OCI-M2 (cell line): ENCODE measurements around the gene AHRR.

ENCODE experiments used
- DNase-seq: peaks from one replicate; lab custom pipeline; 2025; ENCODE audit not compliant: unreplicated experiment; lab: John Stamatoyannopoulos, UW

AHRR gene

DNA sequence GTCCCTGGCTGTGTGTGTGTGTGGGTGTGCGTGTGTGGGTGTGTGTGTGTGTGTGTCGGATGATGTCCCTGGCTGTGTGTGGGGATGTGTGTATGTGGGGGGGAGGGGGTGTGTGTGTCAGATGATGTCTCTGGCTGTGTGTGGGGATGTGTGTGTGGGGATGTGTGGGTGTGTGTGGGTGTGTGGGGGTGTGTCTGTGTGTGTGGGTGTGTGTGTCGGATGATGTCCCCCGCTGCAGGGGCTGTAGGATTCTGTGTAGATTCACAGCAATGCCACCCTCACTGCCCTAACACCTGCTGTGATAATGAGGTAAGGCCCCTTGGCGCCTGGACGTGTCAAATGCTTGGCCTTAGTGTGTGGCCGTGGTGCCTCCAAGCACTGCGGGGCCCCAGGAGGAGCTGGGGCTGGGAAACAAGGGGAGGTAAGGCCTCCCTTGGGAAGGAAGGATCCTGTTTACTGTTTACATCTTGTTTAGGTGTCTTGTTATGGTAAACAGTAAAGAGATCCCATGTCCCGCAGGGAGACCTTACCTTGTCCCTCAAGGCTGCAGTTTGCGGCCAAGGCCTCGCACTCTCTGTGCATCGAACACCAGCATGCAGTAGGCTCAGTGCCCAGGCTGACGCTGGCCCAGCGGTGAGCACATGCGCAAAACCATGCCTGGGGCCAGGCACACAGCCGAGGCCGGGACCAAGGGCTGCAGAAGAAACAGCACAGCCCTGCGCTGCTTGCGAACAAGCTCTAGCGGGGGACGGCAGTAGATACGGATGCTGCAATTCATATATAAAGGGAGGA lies 24.1 kb downstream of the AHRR start:
- no peak for DNase-seq

DNA sequence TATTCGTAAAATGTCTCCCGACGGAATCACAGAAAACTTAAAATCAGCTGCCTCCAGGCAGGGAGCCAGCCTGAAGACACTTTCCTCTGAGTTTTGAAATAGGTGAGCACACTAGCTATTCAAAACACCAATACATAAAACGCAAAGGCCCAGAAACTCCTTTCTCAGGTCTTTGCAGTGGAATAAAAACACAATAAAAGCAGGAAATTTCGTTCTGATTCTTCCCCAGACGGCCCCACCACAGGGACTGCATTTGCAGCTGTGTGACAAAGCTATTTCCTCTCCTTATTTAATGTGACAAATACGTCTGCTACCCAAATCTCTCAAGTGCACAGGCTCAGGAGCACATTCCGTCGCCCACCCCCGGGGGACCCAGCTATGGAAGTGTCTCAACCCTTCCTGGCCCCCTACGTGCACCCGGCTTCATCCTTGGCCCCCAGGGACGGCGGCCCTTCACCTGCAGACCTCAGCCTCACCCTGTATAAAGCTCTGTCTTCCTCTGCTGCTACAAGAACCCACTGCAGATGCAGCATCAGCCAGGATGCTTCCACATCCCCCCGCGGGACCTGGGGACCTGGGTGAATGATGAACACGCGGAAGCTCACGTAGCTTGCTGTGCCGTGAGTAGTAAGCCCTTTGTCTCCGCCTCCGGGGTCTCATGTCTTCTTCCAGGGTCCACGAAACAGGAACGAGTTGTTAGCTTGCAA lies 24.9 kb downstream of the AHRR start:
- DNase-seq, result no peak

GRCh38 chr5:347712-348284 lies 26.3 kb downstream of the AHRR start:
- DNase-seq, result no peak

DNA sequence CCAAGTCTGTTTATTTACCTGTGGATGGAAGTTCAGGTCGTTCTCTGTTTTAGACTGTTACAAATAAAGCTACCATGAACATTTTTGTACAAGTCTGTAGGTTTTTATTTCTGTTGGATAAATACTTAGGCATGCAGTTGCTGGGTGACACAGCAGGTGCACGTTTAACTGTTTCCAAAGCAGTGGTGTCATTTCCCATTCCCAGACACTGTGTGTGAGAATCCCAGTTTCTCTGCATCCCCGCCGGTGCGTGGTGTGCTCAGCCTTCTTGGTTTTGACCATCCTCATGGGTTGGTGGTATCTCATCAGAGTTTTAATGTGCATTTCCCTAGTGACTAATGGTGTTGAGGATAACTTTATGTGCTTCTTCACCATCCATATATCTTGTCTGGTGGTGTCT lies 27.2 kb downstream of the AHRR start:
- no peak for DNase-seq

DNA sequence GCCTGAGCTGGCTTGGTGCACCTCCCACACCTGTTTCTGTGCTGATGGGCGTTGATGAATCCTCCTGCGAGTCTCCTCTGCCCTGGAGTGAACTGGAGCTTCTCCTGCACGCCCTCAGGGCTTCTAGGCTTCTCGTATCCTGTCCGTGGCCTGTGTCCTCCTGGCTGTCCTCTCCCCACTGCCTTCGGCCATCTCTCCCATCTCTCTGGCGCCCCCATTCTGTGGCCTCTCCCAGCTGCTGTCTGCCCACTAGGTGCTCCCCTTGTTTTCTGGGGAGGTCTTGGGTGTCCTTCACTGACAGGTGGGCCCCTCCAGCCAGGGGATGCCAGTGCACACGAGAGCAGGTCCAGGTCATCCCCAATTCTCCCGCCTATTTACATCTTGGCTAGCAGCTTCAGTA lies 28.8 kb downstream of the AHRR start:
- DNase-seq, result no peak

GRCh38 chr5:351084-351920 lies 29.8 kb downstream of the AHRR start:
- no peak for DNase-seq

GRCh38 chr5:351921-352245 lies 30.4 kb downstream of the AHRR start:
- no peak for DNase-seq

DNA sequence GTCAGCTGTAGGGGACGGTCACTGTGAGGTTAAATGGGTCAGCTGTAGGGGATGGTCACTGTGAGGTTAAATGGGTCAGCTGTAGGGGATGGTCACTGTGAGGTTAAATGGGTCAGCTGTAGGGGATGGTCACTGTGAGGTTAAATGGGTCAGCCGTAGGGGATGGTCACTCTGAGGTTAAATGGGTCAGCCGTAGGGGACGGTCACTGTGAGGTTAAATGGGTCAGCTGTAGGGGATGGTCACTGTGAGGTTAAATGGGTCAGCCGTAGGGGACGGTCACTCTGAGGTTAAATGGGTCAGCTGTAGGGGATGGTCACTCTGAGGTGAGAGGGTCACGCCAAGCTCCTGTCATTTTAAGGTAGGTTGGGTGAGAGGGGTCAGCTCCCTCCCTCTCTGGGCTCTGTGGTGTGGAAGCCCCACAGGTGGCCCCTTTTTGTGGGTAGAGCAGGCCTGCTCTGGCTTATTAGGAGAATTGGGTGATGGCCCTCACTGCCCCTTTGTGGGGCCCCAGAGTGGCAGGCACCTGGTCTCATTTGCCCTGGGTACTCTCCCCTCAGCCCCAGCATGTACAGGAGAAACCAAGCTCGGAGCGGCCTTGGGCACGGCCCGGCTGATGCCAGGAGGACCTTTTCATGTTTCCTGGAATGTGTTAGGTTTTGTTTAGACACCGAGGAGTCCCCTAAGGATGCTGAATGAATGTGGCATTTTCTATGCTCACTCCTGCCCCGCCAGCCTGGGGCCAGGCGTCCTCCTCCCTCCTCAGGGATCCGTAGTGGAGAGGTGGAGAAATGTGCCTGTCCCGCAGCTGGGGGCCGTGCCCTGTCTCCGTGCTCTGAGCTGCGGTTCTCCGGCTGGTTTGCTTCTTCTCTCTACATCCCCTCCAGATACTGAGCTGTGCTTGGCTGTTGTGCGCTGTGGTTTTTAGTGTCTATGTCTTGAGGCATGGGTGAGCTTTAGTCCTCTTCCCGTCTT lies 31.4 kb downstream of the AHRR start:
- no peak for DNase-seq

- no peak for DNase-seq
Observed at GRCh38 chr5:353612-354580, 32.4 kb downstream of the AHRR start.

- no peak for DNase-seq
Observed at GRCh38 chr5:354581-355378, 33.3 kb downstream of the AHRR start.

GRCh38 chr5:355379-355935 lies 33.9 kb downstream of the AHRR start:
- DNase-seq, result no peak

DNA sequence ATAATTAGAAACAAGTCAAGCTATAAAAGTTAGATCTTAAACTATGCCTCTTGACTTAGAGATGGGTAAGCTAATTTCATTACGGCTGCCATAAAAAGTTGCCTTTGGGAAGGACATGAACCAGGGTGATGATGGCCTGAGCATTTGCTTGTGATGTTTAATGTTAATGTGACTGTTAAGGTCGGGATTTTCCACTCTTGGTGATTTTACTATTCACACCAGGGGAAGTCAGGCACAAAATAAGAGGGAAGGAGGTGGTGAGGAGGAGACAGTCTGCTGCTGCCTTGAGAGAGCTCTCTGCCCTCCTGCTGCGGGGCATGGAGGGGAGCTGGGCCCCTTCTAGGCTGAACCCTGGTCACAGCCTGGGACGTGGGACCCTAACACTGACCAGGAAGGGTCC lies 34.4 kb downstream of the AHRR start:
- DNase-seq, result no peak

GRCh38 chr5:359301-359897 lies 37.9 kb downstream of the AHRR start:
- no peak for DNase-seq

DNA sequence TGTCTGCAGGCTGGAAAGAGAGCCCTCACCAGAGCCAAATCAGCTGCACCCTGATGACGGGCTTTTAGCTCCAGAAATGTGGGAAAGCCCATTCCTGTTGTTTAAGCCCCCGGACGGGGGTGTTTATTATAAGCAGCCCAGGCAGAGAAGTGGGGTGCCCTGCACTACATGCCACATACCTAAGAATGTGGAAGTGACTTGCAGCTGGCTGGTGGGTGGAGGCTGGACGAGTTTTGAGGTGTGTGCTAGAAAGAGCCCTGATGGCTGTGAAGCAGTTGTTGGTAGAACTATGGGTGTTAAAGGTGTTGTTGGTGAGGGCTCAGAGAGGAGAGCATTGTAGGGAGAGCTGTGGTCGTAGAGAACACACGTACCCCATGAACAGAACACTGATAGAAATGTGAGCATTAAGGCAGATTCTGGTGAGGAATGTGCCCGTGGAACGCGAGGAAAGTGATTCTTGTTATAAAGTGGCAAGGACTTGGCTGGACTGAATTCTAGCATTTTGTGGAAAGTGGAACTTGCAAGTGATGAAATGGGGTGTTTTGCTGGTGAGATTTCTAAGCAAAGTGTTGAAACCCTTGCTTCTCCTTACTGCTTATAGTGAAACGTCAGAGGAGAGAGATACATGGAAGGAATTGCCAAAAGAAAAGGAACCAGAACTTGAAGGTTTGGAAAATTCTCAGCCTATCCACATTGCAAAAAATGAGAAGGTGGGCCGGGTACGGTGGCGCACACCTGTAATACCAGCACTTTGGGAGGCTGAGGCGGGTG lies 38.9 kb downstream of the AHRR start:
- no peak for DNase-seq

DNA sequence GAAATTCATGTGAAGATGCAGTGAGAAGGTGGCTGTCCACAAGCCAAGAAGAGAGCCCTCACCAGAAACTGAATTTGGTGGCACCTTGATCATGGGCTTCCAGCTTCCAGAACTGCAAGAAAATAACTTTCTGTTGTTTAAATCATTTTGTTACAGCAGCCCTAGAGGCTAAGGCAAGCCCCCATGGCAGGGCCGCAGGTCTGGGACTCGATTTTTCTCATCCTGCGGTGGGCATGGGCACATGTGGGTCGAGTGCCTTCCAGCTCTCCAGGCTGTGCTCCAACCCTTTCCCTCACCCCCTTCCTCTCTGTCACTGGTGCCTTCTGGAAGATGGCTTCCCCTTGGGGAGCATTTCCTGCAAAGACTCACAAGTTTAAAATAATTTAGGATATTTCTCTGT lies 40.7 kb downstream of the AHRR start:
- DNase-seq, result no peak

GRCh38 chr5:362978-363765 lies 41.7 kb downstream of the AHRR start:
- DNase-seq, result no peak
